ENCODE results near the gene PABPC1L. TPM values are rescaled to one million over a fixed set of nuclear protein-coding genes. Genes with fewer than 3 reads are reported as not detected.

The PABPC1L gene
- total RNA-seq, 4 donors from 2014 or later: 11.7 to 61.1 (median 19.4) TPM

GRCh38 chr20:44904377-44904776 is 5.5 kb upstream of the PABPC1L start:
- peaks cover 14% of the 10 kb centered on the region for H3K4me1 ChIP-seq
- no peak overlapping the region for H3K4me3 ChIP-seq
- no peak overlapping the region for H3K27ac ChIP-seq
- 81% methylated on average over 5 of the region's 5 CpGs for WGBS
- H3K27me3 ChIP-seq: no peaks in the 10 kb centered on the region
- H3K9me3 ChIP-seq: no peaks in the 10 kb centered on the region
- no peak for TF ChIP-seq POLR2AphosphoS5 (IDR thresholded peaks at IDR 0.05)
- no peak for TF ChIP-seq EP300 (IDR thresholded peaks at IDR 0.05)
- TF ChIP-seq POLR2A (IDR thresholded peaks at IDR 0.05): no peak
- TF ChIP-seq CTCF (IDR thresholded peaks at IDR 0.05): no peak
- H3K36me3 ChIP-seq: peaks cover 70% of the 10 kb centered on the region
- no peak for DNase-seq (ENCODE audit: low spot score in 2 of 2)

- H3K4me3 ChIP-seq: peak overlapping the region; percentile 71
- H3K9me3 ChIP-seq: no peaks in the 10 kb centered on the region
- no peaks in the 10 kb centered on the region for H3K27me3 ChIP-seq
- H3K36me3 ChIP-seq: peaks cover 45% of the 10 kb centered on the region
- H3K27ac ChIP-seq: no peak overlapping the region
- H3K4me1 ChIP-seq: peaks cover 17% of the 10 kb centered on the region
- whole genome bisulfite sequencing: 31% methylated on average over 14 of the region's 14 CpGs
- no peak for DNase-seq (ENCODE audit: low spot score in 2 of 2)
- TF ChIP-seq POLR2AphosphoS5 (IDR thresholded peaks at IDR 0.05): no peak
- no peak for TF ChIP-seq CTCF (IDR thresholded peaks at IDR 0.05)
- TF ChIP-seq POLR2A (IDR thresholded peaks at IDR 0.05): no peak
- TF ChIP-seq EP300 (IDR thresholded peaks at IDR 0.05): no peak
These were observed 631 bp upstream of the PABPC1L start for GRCh38 chr20:44908987-44909871.

GRCh38 chr20:44910690-44911262 is 916 bp downstream of the PABPC1L start:
- no peak for TF ChIP-seq EP300 (IDR thresholded peaks at IDR 0.05)
- TF ChIP-seq CTCF (IDR thresholded peaks at IDR 0.05): no peak
- TF ChIP-seq POLR2A (IDR thresholded peaks at IDR 0.05): no peak
- no peak for TF ChIP-seq POLR2AphosphoS5 (IDR thresholded peaks at IDR 0.05)
- Histone ChIP-seq H3K27me3 (no peaks in the 10 kb centered on the region), H3K27ac (no peak overlapping the region), H3K4me3 (peak overlapping the region; percentile 71), H3K9me3 (no peaks in the 10 kb centered on the region), H3K36me3 (peaks cover 30% of the 10 kb centered on the region), H3K4me1 (peaks cover 17% of the 10 kb centered on the region)
- DNase-seq (ENCODE audit: low spot score in 2 of 2): no peak
- WGBS: 74% methylated on average over 17 of the region's 17 CpGs

GRCh38 chr20:44911264-44911921 is 1.5 kb downstream of the PABPC1L start:
- Histone ChIP-seq H3K36me3 (peaks cover 29% of the 10 kb centered on the region), H3K27me3 (no peaks in the 10 kb centered on the region), H3K4me1 (peaks cover 17% of the 10 kb centered on the region), H3K4me3 (no peak overlapping the region), H3K9me3 (no peaks in the 10 kb centered on the region), H3K27ac (no peak overlapping the region)
- no peak for TF ChIP-seq POLR2AphosphoS5 (IDR thresholded peaks at IDR 0.05)
- no peak for TF ChIP-seq EP300 (IDR thresholded peaks at IDR 0.05)
- TF ChIP-seq CTCF (IDR thresholded peaks at IDR 0.05): peak in 1 of 2 donors; percentile 9
- no peak for DNase-seq (ENCODE audit: low spot score in 2 of 2)
- WGBS: 69% methylated on average over 21 of the region's 21 CpGs

- Histone ChIP-seq H3K27me3 (no peaks in the 10 kb centered on the region), H3K36me3 (peaks cover 26% of the 10 kb centered on the region), H3K9me3 (no peaks in the 10 kb centered on the region), H3K27ac (no peak overlapping the region), H3K4me3 (no peak overlapping the region), H3K4me1 (peaks cover 17% of the 10 kb centered on the region)
- WGBS: 91% methylated on average over 2 of the region's 2 CpGs
- no peak for TF ChIP-seq EP300 (IDR thresholded peaks at IDR 0.05)
- no peak for TF ChIP-seq CTCF (IDR thresholded peaks at IDR 0.05)
- TF ChIP-seq POLR2AphosphoS5 (IDR thresholded peaks at IDR 0.05): no peak
- TF ChIP-seq POLR2A (IDR thresholded peaks at IDR 0.05): no peak
- DNase-seq (ENCODE audit: low spot score in 2 of 2): no peak
These were observed 2.3 kb downstream of the PABPC1L start for GRCh38 chr20:44912189-44912588.
